ENCODE results near the gene SAXO2.
"Not testable (repeated sequence)": the region's sequence is repeated elsewhere in the genome, so short reads cannot be mapped to it uniquely, and the experiment has no call there.

SAXO2 gene, protein sequence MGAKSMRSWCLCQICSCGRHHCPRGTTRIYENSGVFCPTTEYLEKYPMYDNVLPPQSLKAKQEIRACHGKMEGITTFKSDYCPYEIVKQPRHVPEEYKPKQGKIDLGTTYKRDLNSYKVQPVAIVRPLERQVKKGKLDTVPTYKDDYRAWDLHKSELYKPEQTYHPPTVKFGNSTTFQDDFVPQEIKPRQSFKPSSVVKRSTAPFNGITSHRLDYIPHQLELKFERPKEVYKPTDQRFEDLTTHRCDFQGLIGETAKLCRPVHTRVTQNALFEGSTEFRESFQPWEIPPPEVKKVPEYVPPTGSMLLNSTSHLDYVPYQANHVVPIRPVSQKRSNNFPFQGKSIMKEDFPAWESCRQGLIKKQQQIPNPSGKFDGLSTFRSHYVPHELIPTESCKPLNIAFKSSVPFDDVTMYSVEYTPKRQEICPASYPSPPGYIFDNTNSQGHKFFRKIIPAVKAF

DNA sequence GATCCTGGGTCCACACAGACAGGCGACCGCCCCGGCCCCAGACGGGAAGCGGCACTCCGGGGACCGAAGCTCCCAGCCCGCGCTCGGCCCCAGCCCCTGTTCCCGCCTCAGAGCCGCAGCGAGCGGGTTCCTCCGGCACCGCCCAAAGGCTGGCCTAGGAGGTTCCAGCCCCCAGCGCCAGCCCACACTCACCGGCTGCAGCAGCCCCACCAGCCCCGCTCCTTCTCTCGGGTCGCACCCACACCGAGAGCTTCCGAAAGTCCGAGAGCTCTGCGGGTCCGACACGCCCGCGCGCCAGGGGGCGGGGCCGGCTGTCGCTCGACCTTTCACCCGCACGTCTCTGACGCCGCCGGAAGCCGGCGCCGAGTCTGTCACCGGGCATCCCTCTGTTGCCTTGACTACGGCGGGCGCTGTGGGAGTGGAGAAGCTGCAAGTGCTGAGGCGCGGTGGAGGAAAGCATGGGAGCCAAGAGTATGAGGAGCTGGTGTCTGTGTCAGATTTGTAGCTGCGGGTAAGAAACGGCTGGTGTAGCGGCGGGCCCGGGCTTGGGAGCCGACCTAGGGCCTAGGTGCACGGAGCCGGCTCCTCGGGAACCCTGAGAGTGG lies at the start of gene SAXO2, which contains the start of gene EFL1:
SAXO2 (plus strand) TSS at position 397 of the 605 bp plus-strand sequence; CDS start at position 459, 62 bp downstream.
EFL1 (minus strand) TSS at position 313 of the 605 bp plus-strand sequence. CDS start 956 bp downstream, outside the sequence.
- TF ChIP-seq CTCF (IDR thresholded peaks at IDR 0.05; ENCODE audit: insufficient read depth, missing control alignments), result no peak
- DNase-seq (ENCODE audit: insufficient read length, low spot score) (peak; percentile 72), FAIRE-seq (no peak)

DNA sequence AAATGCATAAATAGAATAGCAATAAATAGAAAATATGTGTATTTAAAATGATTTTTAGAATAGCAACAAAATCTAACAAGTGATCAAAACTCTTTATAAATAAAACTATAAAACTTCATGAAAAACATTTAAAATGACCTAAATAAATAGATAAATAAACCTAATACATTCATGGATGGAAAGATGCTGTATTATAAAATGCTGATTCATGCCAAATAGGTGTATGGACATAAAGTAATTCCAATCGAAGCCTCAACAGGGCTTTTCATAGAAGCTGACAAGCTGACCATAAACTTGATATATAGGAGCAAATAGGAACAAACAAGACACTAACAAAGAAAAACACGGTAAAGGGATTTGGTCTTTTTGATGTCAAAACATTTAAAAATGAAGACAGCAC lies 46.5 kb upstream of the SAXO2 start:
- DNase-seq (ENCODE audit: insufficient read length, low spot score); FAIRE-seq: not testable (repeated sequence)

- peak; percentile 11 for TF ChIP-seq CTCF (IDR thresholded peaks at IDR 0.05; ENCODE audit: insufficient read depth, missing control alignments)
- DNase-seq (ENCODE audit: insufficient read length, low spot score); FAIRE-seq: not testable (repeated sequence)
Measured at GRCh38 chr15:82221535-82221934, 41.1 kb upstream of the SAXO2 start.

DNA sequence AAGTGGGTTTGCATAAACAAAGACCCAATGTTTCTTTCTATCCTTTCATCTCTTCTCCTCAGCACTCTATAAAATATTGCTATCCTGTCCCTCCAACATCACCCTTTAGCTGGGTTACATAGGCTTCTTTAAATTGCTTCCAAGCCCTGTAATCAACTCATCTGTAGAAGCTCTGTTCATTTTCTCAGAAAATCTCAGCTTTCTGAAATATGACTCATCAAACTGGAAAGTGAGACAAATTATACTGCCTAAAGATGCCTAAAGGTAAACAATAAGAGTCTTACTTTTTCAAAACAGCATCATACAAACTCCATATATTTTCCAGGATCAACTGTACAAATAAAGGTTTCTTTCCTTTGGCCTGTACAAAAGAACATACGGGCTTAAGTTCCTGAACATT lies 33.9 kb upstream of the SAXO2 start:
- DNase-seq (ENCODE audit: insufficient read length, low spot score) (no peak), FAIRE-seq (no peak)
- no peak for TF ChIP-seq CTCF (IDR thresholded peaks at IDR 0.05; ENCODE audit: insufficient read depth, missing control alignments)

GRCh38 chr15:82231233-82231632 lies 31.4 kb upstream of the SAXO2 start:
- FAIRE-seq (no peak), DNase-seq (ENCODE audit: insufficient read length, low spot score) (no peak)
- no peak for TF ChIP-seq CTCF (IDR thresholded peaks at IDR 0.05; ENCODE audit: insufficient read depth, missing control alignments)

- no peak for TF ChIP-seq CTCF (IDR thresholded peaks at IDR 0.05; ENCODE audit: insufficient read depth, missing control alignments)
- DNase-seq (ENCODE audit: insufficient read length, low spot score) (no peak), FAIRE-seq (no peak)
Measured at GRCh38 chr15:82231842-82232241, 30.8 kb upstream of the SAXO2 start.

DNA sequence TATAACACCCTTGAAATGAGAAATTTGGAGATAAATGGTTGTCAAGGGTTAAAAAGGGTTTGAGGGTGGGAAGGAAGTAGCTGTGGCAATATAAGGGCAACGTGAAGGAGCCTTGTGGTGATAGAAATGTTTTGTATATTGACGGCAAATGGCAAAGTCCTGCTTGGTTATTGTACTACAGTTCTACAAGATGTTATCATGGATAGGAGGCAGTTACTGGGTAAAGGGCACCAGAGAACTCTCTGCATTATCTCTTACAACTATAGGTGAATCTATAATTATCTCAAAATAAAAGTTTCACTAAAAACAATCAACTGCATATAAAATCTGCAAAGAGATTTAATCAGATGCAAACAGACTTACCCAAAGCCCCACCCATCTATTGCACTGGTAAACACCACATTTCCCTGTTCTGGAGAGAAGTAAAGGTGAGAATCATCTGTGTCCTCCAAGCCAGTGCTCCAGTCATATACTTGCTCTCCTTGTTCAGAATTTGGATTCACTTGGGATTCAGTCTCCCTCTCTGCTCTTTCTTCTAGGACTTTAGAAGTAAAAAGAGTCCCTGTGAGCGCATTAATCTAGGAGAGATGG lies 24.6 kb upstream of the SAXO2 start:
- DNase-seq (ENCODE audit: insufficient read length, low spot score); FAIRE-seq: not testable (repeated sequence)

Measured in D721Med (cell line).